GM12891 (cell line): ENCODE results near the gene HOXB5.

Source experiments
- POLR2A ChIP-seq: IDR thresholded peaks from 2 replicates; pipeline ENCODE4 v1.6.1; 2011; ENCODE audit warnings: low read depth, low read length, control low read depth
- POU2F2 ChIP-seq: IDR thresholded peaks from 2 replicates; pipeline ENCODE4 v1.6.1; 2011; ENCODE audit warnings: low read depth, mild to moderate bottlenecking, control low read depth, low read length, moderate library complexity

- TF ChIP-seq POLR2A (no peak), POU2F2 (no peak)
Observed at GRCh38 chr17:48545022-48545375, 48.6 kb downstream of the HOXB5 start, which contains the start of gene HOXB2.
